ENCODE measurements around the gene MRPL36. TPM values are rescaled to one million over a fixed set of nuclear protein-coding genes. Genes with fewer than 3 reads are reported as not detected.

MRPL36 gene
- total and polyA plus RNA-seq, 9 of the 15 experiments (the other 6 are each of a cell fraction or from before 2014, with no cell fraction given), result 78.3 to 557 (median 124) TPM

GRCh38 chr5:1787472-1788047 lies 12.1 kb downstream of the MRPL36 start (continued):
- TF ChIP-seq POLR2AphosphoS5 (IDR thresholded peaks at IDR 0.05; ENCODE audit: control insufficient read depth, insufficient read depth, low read depth, low read length) (no peak), DLX4 (CRISPR knock-in tag; IDR thresholded peaks at IDR 0.05) (no peak), MCM3 (IDR thresholded peaks at IDR 0.05) (no peak), KLF13 (tag; IDR thresholded peaks at IDR 0.05; ENCODE audit: borderline replicate concordance, low read depth) (no peak), CBX2 (IDR thresholded peaks at IDR 0.05; ENCODE audit: insufficient read depth, low read length, poor library complexity, severe bottlenecking) (no peak), HDAC3 (IDR thresholded peaks at IDR 0.05; ENCODE audit: borderline replicate concordance, partially characterized antibody) (no peak), NFIX (CRISPR knock-in tag; IDR thresholded peaks at IDR 0.05; ENCODE audit: low read depth) (no peak)

GRCh38 chr5:1786621-1787471 lies 12.8 kb downstream of the MRPL36 start:
- Histone ChIP-seq H2AFZ (ENCODE audit: low read depth, low read length) (no peak overlapping the region), H3K79me2 (ENCODE audit: control insufficient read depth, insufficient read depth, low read length) (no peaks in the 10 kb centered on the region), H3K27ac (ENCODE audit: extremely low read depth, low read depth, low read length) (no peak overlapping the region), H3K36me3 (ENCODE audit: control insufficient read depth, insufficient read depth, low read length) (no peaks in the 10 kb centered on the region), H3K9ac (ENCODE audit: insufficient read depth in 1 of 2, low read depth in 2 of 2, low read length in 2 of 2) (no peak overlapping the region), H3K27me3 (ENCODE audit: control insufficient read depth in 2 of 2, insufficient read depth in 2 of 2, low read length in 2 of 2) (peaks cover 70 to 77% of the 10 kb centered on the region in 2 experiments), H3K9me1 (ENCODE audit: control insufficient read depth, insufficient read depth, low read length) (no peaks in the 10 kb centered on the region), H3K4me2 (ENCODE audit: insufficient read depth, low read length) (no peak overlapping the region), H3K9me3 (replicated peaks; ENCODE audit: control insufficient read depth, insufficient read depth, low read depth, low read length) (no peaks in the 10 kb centered on the region), H3K4me1 (replicated peaks in 1 of 2; ENCODE audit: control insufficient read depth in 2 of 2, insufficient read depth in 2 of 2, low read length in 2 of 2) (peaks cover 0 to 9% of the 10 kb centered on the region in 2 experiments; a peak in 3 of 5 replicates), H3K4me3 (no peak overlapping the region), H4K20me1 (replicated peaks; ENCODE audit: control insufficient read depth, insufficient read depth, low read length) (peaks cover 3% of the 10 kb centered on the region)
- in situ Hi-C loops (cut with MboI), result no loop called here
- POLR2A ChIA-PET, result no interaction called here
- 2% methylated on average over 26 of the region's 29 CpGs for WGBS (ENCODE audit: insufficient coverage, low coverage, missing lambda C conversion rate)
- BruUV-seq (replicated peaks), result no TSS peak
- no peak for FAIRE-seq
- intact Hi-C loops (cut with micrococcal nuclease), result no loop called here
- no peak for ATAC-seq
- CTCF ChIA-PET (ENCODE audit: low intra/inter-chr PET ratio), result no interaction called here
- TF ChIP-seq HDAC1 (IDR thresholded peaks at IDR 0.05) (no peak), AFF4 (CRISPR knock-in tag; IDR thresholded peaks at IDR 0.05) (no peak), U2AF1 (optimal IDR thresholded peaks at IDR 0.05; ENCODE audit: low read depth, low read length) (no peak), ZFP36 (IDR thresholded peaks at IDR 0.05; ENCODE audit: low read depth, low read length, partially characterized antibody) (no peak)
- no peak for DNase-seq (ENCODE audit: extremely low read depth in 1 of 4, low spot score in 3 of 4)

Measured in K562 (cell line).